Epithelial cell of prostate (primary cell): ENCODE results near the gene MPL.

Experiments
- DNase-seq: peaks from one replicate; pipeline ENCODE4 v3.0.0-alpha.2; 2011; ENCODE audit warnings: low read depth, low spot score
- H3K27ac ChIP-seq: fragments of 450-650 bp; 2 replicates; pipeline ENCODE4 v1.5.1; 2017; ENCODE audit warnings: mild to moderate bottlenecking

Gene MPL

DNA sequence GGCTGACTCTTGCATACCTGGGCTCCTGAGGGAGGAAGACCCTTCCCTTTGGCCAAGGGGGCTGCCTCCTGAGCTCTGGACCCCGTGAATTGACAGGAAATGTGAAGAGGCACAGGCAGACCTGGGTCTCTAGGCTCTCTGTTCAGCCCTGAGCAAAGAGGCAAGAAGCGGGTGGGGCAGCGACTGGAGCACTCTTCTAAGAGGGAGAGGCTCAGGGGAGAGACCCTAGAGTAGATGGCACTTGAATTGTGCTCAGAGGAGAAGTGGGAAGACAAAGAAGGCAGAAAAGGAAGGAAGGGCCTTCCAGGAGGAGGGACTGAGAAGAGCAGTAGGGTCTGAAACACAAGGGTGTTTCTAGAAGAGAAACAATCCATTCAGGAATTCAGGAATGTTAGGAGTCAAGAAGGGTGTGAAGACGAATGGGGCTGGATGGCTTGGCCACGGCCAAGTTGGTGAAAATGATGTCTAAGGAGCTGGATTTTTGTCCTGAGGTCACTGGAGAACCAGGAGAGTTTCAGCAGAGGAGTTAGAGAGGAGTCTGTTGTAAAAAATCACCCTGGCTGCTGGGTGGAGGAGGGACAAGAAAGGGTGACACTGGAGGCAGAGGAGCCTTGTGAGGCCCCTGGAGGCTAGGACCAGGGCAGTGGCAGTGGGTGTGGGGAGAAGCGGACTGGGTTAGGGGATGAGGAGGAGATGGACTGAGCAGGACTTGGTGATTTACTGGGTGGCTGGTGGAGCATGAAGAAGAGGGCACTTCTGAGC, 31.5 kb upstream of the MPL start:
- H3K27ac ChIP-seq: no peak overlapping the region
- DNase-seq: no peak

DNA sequence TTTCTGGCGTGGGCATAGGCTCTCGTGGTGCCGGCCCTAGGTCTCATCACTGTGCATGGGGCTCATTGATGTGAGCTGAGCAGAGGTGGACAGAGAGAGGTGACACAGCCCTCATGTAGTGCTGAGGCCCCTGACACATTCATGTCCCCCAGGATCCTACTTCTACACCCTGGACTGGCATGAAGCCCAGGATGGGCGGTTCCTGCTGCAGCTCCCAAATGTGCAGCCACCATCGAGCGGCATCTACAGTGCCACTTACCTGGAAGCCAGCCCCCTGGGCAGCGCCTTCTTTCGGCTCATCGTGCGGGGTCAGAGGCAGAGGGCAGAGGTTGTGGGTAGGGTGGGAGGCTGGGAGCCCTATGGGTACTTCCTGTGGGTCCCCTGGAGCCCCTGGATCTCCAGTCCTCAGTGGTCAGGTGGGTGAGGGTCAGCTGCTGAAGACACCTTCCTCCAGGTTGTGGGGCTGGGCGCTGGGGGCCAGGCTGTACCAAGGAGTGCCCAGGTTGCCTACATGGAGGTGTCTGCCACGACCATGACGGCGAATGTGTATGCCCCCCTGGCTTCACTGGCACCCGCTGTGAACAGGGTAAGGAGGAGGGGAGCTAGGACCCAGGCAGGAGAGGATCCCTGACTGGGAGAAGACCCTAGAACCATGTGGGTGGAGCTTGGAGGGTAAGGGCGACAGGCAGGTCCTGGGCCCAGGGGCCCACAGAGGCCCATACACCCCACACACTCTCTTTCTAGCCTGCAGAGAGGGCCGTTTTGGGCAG, 30.7 kb upstream of the MPL start:
- no peak for DNase-seq
- no peak overlapping the region for H3K27ac ChIP-seq

DNA sequence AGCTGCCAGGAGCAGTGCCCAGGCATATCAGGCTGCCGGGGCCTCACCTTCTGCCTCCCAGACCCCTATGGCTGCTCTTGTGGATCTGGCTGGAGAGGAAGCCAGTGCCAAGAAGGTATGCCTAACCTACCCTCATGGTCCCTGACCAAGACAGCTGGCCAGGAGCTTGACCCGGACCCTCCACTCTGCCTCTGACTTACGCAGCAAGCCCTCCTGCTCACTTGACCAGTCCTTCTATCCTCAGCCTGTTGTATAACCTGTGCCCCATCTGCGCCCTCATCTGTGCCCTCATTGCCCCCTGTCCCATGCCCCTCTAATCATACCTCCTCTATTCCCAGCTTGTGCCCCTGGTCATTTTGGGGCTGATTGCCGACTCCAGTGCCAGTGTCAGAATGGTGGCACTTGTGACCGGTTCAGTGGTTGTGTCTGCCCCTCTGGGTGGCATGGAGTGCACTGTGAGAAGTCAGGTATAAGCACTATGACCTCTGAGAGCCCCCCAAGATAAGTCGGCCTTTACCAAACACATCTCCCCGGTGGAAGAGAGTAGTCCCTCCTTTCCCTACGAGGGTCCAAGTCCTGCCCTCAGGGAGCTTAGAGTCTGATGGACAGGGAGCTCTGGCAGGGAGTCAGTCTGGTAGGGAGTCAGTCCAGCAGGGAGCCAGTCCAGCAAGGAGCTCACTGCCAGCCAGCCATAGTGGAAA, 30.0 kb upstream of the MPL start:
- H3K27ac ChIP-seq: no peak overlapping the region
- DNase-seq: no peak

DNA sequence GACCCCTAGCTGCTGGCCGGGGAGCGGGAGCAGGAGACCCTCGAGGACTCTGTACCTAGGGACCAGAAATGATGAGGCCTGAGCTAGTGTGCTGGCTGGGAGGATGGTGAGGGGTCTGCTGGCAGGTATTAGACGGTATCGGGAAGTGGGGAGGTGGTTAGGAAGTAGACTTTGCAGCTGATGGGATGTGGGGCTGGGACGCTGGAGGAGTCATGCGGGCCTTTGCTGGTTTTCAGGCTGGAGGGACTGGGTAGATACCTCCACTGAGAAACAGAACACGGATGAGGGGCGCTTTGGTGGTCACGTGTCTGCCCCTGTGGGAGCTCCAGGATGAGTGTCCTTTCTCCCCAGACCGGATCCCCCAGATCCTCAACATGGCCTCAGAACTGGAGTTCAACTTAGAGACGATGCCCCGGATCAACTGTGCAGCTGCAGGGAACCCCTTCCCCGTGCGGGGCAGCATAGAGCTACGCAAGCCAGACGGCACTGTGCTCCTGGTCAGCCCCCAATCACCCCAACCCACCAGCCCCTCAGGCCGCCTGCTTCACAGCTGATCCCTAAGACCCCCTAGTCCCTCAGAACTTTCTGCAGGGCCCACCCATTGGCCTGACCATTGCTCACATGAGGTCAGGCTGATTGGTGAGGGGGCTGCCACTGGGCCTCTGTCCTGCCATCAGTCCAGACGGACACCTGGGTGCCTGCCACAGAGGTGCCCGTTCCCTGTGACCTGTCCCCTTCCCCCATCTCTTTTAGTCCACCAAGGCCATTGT, 28.8 kb upstream of the MPL start:
- no peak overlapping the region for H3K27ac ChIP-seq
- no peak for DNase-seq

DNA sequence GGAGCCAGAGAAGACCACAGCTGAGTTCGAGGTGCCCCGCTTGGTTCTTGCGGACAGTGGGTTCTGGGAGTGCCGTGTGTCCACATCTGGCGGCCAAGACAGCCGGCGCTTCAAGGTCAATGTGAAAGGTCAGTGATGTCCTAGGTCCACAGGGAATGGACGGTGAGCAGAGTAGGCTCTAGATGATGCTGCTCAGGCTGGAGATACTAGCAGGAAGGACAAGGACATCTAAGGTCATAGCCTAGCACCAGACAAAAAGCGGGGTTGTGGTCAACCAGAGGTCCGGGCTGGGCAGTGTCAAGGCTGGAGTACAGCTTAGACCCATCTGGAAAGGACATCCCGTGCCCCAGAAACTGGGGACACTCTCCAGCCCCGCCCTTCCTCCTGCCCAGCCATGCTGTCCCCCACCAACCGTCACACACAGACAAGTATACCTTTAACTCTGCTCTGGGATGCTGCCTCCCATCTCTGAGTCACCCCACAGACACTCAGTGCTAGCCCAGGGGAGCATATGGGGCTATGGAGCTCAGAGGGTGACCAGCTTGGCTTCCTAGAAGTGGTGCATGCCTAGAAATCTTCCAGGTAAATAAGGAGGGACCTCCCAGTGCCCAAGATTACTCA, 28.1 kb upstream of the MPL start:
- no peak for DNase-seq
- no peak overlapping the region for H3K27ac ChIP-seq

DNA sequence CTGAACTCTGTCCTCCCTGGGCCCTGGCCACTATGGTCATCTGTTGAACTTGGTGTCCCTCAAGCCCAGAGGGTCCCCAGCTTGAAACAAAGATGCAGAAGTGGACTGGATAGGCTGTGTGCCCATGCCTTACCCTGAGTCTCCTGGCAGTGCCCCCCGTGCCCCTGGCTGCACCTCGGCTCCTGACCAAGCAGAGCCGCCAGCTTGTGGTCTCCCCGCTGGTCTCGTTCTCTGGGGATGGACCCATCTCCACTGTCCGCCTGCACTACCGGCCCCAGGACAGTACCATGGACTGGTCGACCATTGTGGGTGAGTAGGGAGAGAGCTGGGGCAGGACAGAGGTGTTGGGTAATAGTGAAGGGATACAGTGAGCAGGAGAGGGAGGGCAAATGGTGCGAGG, 26.1 kb upstream of the MPL start:
- DNase-seq: no peak
- H3K27ac ChIP-seq: no peak overlapping the region

DNA sequence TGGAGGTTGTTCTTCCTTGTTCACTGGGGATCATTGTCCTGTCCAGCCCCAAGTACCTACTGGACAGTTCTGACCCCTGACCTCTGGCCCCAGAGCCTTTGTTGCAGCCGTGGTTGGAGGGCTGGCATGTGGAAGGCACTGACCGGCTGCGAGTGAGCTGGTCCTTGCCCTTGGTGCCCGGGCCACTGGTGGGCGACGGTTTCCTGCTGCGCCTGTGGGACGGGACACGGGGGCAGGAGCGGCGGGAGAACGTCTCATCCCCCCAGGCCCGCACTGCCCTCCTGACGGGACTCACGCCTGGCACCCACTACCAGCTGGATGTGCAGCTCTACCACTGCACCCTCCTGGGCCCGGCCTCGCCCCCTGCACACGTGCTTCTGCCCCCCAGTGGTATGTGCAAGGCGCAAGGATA, 25.4 kb upstream of the MPL start:
- H3K27ac ChIP-seq: no peak overlapping the region
- DNase-seq: no peak

DNA sequence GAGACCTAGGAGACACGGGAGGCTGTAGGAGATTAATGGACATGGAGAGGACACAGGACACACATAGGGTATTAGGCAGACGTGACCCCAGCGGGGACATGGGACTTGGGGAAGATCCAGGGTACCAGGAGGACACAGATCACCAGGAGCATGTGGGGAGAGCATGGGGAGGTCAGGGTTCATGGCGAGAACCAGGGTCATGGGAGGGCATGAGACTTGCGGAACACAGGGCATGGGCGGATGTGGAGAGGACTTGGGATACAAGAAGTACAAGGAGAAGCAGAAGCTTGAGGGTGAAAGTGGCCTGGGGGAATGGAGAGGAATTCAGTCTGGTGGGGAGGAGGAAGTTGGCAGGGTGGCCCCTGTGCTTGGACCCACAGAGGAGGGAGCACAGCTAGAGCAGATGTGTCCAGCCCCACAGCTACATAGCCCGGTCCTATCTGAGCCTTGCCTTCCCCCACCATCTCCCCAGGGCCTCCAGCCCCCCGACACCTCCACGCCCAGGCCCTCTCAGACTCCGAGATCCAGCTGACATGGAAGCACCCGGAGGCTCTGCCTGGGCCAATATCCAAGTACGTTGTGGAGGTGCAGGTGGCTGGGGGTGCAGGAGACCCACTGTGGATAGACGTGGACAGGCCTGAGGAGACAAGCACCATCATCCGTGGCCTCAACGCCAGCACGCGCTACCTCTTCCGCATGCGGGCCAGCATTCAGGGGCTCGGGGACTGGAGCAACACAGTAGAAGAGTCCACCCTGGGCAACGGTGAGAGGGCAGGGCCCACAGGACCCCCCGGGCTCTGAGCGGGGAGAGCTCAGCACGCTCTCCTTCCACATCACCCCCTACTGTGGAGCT, 24.7 kb upstream of the MPL start:
- no peak for DNase-seq
- H3K27ac ChIP-seq: no peak overlapping the region

DNA sequence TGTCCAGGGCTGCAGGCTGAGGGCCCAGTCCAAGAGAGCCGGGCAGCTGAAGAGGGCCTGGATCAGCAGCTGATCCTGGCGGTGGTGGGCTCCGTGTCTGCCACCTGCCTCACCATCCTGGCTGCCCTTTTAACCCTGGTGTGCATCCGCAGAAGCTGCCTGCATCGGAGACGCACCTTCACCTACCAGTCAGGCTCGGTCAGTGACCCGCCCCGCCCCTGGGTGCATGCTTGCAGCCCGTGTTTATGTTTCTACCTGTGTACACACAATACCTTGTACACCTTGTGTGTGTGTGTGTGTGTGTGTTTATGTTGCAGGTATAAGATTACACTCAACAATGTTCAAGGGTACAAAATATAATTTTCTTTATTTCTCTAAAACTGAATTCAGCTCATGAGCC, 23.8 kb upstream of the MPL start:
- no peak for DNase-seq
- H3K27ac ChIP-seq: no peak overlapping the region

DNA sequence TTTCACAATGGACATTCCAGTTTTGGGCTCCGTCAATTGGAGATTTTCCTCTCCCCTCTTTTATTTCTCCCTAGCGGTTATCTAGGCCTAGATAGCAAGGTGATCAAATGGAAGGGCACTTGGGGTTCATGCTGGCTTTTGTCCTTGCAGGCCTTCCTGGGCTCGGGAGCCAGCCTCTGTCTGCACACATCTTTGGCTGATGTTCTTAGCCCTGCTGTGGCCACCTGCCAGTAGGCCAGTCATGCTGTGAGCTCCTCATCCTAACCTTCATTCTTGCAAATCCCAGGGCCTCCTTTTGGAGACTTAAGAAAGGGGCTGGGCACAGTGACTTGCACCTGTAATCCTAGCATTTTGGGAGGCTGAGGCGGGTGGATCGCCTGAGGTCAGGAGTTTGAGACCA, 23.4 kb upstream of the MPL start:
- no peak overlapping the region for H3K27ac ChIP-seq
- DNase-seq: no peak

DNA sequence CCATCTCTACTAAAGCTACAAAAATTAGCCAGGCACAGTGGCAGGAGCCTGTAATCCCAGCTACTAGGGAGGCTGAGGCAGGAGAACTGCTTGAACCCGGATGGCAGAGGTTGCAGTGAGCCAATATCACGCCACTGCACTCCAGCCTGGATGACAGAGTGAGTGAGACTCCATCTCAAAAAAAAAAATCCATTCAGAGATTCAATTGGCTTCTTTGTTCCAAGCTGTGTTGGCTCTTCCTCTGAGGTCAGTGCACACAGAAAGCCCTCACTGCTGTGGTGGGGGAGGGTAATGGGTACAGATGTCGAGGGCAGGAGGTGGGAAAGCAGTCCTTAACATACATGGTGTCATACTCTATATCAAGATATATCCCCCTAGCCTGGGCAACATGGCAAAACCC, 22.1 kb upstream of the MPL start:
- DNase-seq: no peak
- no peak overlapping the region for H3K27ac ChIP-seq

DNA sequence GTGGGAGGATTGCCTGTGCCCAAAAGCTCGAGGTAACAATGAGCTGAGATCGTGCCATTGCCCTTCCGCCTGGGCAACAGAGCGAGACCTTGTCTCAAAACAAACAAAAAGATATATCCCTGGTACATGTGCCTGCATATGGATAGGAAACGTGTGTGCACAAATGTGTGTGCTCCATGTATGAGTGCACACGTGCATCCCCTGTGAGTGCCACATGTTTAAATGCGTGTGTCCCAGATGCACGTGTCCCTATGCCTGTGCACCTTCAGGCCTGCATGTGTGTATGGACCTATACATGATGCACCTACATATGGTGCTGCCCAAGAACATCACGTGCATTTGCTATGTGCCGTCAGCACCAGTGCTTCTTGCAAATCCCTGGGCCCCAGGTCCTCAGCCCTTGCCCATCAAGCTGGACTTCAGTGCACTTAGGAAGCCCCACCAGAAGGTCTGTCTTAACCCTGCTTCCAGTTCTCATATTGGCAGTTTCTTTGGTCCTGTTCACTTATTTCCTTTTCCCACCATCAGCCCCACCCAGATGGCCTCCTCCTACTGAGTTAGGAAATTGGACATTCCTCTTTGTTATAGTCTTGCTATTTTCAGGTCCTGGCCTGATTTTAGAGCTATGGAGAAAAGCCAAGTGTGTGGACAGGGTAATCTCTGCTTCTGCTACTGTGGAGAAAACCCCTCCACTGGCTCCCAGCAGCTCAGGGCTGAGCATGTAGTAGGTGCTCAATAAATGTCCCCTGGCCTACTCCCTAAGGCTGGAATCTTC, 21.5 kb upstream of the MPL start:
- DNase-seq: no peak

DNA sequence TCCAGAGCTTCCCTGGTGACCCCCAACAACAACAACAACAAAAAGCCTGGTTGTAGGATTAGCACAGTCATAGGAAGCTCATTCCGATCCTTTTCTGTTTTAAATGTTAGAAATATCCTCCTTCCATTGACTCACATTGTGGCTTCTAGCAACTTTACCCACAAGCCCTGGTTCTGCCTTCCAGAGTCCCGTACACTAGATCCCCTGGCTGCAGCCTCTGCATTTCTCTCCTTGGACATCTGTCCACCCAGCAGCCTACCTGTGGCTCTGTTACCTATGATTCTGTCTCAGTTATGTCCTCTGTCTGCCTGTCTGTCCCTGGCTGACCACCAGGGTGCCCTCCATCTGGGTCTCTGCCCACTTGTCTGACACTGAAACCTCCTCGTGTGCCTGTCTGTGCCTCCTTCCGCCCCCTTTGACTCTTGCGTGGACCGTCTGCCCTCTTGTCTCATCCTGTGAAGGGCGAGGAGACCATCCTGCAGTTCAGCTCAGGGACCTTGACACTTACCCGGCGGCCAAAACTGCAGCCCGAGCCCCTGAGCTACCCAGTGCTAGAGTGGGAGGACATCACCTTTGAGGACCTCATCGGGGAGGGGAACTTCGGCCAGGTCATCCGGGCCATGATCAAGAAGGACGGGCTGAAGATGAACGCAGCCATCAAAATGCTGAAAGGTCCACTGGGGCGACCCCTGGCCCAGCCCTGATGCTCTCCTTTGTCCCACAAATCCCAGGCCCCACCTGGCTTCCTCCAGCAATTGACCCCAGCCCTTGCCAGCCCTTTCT, 20.7 kb upstream of the MPL start:
- no peak for DNase-seq
- H3K27ac ChIP-seq: no peak overlapping the region

More for the DNA sequence above, 21.5 kb upstream of the MPL start:
- H3K27ac ChIP-seq: no peak overlapping the region

DNA sequence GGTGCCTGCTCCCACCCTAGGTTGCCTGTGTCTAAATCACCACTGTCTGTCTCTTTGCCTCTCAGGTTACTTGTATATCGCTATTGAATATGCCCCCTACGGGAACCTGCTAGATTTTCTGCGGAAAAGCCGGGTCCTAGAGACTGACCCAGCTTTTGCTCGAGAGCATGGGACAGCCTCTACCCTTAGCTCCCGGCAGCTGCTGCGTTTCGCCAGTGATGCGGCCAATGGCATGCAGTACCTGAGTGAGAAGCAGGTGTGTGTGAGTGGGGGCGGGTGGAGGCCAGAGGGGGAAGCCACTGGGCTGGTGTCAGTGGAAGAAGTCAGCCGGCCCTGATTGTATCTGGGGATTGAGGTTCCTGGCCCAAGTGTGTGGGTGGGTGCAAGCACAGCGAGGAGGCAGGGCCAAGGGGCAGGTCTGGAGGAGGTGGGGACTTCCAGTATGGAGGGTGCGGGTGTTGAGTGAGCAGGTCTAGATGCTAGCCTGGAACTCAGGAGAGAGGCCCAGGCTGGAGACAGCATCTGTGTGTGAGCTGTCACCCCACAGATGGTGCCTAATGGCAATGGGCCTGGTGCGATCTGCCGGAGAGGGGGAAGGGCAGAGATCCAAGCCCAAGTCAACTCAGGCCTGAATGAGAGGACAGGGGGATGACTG, 19.7 kb upstream of the MPL start:
- no peak overlapping the region for H3K27ac ChIP-seq
- no peak for DNase-seq

DNA sequence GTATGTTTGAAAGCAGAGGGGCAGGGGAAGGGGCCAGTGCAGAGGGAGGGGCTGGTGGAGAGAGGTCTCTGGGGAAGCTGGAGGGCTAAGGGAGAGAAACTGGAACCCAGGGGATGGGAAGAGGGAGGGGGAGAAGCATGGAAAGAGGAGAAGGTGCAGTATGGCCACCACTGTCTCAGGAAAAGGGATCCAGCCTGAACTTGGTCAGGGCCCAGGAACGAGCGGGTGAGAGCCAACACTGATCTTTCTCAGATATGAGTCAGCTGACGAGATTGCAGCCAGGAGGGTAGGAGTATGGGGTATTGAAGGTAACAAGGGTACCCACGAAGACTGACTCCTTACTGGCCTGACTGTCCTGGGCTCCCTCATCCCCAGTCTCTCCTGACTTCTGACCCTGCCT, 18.8 kb upstream of the MPL start:
- DNase-seq: no peak
- H3K27ac ChIP-seq: no peak overlapping the region

DNA sequence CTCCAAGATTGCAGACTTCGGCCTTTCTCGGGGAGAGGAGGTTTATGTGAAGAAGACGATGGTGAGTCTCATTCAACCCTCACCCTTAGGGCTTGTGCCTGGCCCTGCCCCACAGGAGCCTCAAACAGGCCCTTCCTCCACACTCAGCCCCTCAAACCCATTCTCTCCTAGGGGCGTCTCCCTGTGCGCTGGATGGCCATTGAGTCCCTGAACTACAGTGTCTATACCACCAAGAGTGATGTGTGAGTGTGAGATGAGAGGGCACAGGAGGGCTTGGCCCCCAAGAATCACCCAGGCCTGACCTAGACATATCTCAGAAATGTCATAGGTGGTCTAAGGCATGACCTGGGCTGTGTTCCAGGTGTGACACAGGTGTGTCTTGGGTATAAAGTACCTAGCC, 18.3 kb upstream of the MPL start:
- H3K27ac ChIP-seq: no peak overlapping the region
- DNase-seq: no peak

DNA sequence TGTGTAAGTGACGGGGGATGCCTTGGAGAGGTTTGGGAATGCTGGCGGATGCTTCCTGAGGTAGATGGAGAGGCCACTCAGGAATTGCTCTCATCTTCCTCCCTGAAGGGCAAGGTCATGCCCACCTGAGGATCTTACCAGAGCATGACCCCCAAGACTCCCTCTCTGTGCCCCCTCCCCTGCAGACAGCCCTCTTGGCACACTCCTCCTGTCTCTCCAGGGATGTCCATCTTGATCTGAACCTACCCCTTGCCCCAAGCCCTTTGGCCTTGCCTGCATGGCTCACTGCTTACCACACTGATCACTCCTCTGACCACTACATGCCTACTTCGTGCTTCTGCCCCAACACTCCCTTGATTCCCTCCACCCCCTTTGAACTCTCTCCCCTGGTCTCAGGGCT, 17.9 kb upstream of the MPL start:
- no peak for DNase-seq
- H3K27ac ChIP-seq: no peak overlapping the region
